ENCODE results near the gene NRXN3. TPM values are rescaled to one million over a fixed set of nuclear protein-coding genes. Genes with fewer than 3 reads are reported as not detected.

Gene NRXN3
- total RNA-seq, 1 donor from 2014 or later: 11.4 TPM

- peaks cover 2% of the 10 kb centered on the region for H3K36me3 Mint-ChIP-seq
- TF ChIP-seq CTCF (IDR thresholded peaks at IDR 0.05; ENCODE audit: unreplicated experiment): no peak
- H3K4me3 Mint-ChIP-seq: no peak overlapping the region
- H3K4me1 Mint-ChIP-seq: peaks cover 2% of the 10 kb centered on the region
- peaks cover 17% of the 10 kb centered on the region for H3K9me3 Mint-ChIP-seq
- DNase-seq (ENCODE audit: low spot score in 2 of 2, unreplicated experiment in 2 of 2): no peak
- H3K27ac Mint-ChIP-seq: no peak overlapping the region
- peaks cover 2% of the 10 kb centered on the region for H3K27me3 Mint-ChIP-seq (ENCODE audit: low read depth)
Measured at GRCh38 chr14:79044894-79045624, 874.9 kb downstream of the NRXN3 start.

GRCh38 chr14:79050787-79051727 lies 880.9 kb downstream of the NRXN3 start:
- Mint-ChIP-seq H3K9me3 (no peaks in the 10 kb centered on the region), H3K4me3 (no peak overlapping the region), H3K36me3 (no peaks in the 10 kb centered on the region), H3K27me3 (ENCODE audit: low read depth) (peaks cover 8% of the 10 kb centered on the region), H3K27ac (no peak overlapping the region), H3K4me1 (no peaks in the 10 kb centered on the region)
- TF ChIP-seq CTCF (IDR thresholded peaks at IDR 0.05; ENCODE audit: unreplicated experiment): no peak
- no peak for DNase-seq (ENCODE audit: low spot score in 2 of 2, unreplicated experiment in 2 of 2)

- Mint-ChIP-seq H3K27me3 (ENCODE audit: low read depth) (peaks cover 8% of the 10 kb centered on the region), H3K4me1 (no peaks in the 10 kb centered on the region), H3K27ac (no peak overlapping the region), H3K36me3 (no peaks in the 10 kb centered on the region), H3K9me3 (no peaks in the 10 kb centered on the region), H3K4me3 (no peak overlapping the region)
- DNase-seq (ENCODE audit: low spot score in 2 of 2, unreplicated experiment in 2 of 2): no peak
- TF ChIP-seq CTCF (IDR thresholded peaks at IDR 0.05; ENCODE audit: unreplicated experiment): no peak
Measured at GRCh38 chr14:79051742-79052141, 881.6 kb downstream of the NRXN3 start.

GRCh38 chr14:79056879-79057278 lies 886.7 kb downstream of the NRXN3 start:
- no peak for TF ChIP-seq CTCF (IDR thresholded peaks at IDR 0.05; ENCODE audit: unreplicated experiment)
- H3K36me3 Mint-ChIP-seq: no peaks in the 10 kb centered on the region
- no peak for DNase-seq (ENCODE audit: low spot score in 2 of 2, unreplicated experiment in 2 of 2)
- no peak overlapping the region for H3K27ac Mint-ChIP-seq
- H3K4me1 Mint-ChIP-seq: peaks cover 2% of the 10 kb centered on the region
- peaks cover 11% of the 10 kb centered on the region for H3K9me3 Mint-ChIP-seq
- H3K27me3 Mint-ChIP-seq (ENCODE audit: low read depth): peaks cover 6% of the 10 kb centered on the region
- H3K4me3 Mint-ChIP-seq: no peak overlapping the region

GRCh38 chr14:79057333-79057732 lies 887.2 kb downstream of the NRXN3 start:
- Mint-ChIP-seq H3K9me3 (peaks cover 11% of the 10 kb centered on the region), H3K4me3 (no peak overlapping the region), H3K4me1 (peaks cover 6% of the 10 kb centered on the region), H3K27ac (no peak overlapping the region), H3K27me3 (ENCODE audit: low read depth) (peaks cover 6% of the 10 kb centered on the region), H3K36me3 (no peaks in the 10 kb centered on the region)
- no peak for TF ChIP-seq CTCF (IDR thresholded peaks at IDR 0.05; ENCODE audit: unreplicated experiment)
- no peak for DNase-seq (ENCODE audit: low spot score in 2 of 2, unreplicated experiment in 2 of 2)

All from mesothelial cell of epicardium (in vitro differentiated cells).